ENCODE results near the gene DKK3. TPM values are rescaled to one million over a fixed set of nuclear protein-coding genes. Genes with fewer than 3 reads are reported as not detected.

The DKK3 gene
- total RNA-seq, result not detected in 2 replicates

DNA sequence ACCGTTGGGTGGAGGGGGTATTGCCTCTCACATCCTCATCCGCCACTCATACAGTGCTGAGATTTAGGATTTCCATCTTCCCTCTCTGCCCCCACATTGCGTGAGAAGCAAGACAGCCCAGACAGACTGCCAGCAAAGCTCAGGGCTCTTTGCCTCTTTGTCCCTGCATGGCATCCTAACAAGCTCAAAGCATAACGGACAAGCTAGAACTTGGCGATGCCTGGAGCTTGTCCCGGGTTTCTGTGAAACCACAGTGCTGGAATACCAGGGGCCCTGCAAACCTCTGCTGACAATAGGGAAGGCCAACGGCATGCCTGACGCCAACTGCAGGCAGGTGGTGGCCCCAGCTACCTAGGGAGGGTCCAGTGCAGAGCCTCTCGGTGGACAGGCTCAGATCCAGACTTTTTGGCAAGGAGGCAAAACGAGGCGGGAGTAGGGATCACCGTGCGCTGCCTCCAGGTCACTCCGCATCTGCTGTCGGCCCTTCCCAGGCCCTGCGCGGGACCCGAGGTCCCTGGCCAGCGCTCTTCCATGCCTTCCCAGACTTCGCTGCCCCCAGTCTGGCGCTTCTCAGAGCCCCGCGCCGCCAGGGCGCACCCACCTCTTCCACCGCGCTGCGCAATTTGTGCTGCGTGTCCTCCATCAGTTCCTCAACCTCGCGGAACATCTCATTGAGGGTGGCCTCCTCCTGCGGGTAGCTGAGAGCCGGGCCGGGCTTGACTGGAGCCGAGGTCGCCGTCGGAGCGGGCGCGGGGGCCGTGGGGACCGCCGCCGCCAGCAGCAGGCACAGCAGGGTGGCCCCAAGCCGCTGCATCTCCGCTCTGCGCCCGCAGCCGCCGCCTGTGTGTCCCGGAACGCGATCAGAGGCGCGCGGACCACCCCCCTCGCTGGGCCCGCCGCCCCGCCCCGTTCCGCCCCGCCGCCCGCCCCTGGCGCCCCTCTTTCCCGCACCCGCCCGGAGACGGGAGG lies at the start of gene DKK3:
DKK3 (minus strand) TSS at position 858 of the 969 bp plus-strand sequence; CDS start at position 814, 44 bp downstream.
- intact Hi-C loops (cut with micrococcal nuclease), result no loop called here

DNA sequence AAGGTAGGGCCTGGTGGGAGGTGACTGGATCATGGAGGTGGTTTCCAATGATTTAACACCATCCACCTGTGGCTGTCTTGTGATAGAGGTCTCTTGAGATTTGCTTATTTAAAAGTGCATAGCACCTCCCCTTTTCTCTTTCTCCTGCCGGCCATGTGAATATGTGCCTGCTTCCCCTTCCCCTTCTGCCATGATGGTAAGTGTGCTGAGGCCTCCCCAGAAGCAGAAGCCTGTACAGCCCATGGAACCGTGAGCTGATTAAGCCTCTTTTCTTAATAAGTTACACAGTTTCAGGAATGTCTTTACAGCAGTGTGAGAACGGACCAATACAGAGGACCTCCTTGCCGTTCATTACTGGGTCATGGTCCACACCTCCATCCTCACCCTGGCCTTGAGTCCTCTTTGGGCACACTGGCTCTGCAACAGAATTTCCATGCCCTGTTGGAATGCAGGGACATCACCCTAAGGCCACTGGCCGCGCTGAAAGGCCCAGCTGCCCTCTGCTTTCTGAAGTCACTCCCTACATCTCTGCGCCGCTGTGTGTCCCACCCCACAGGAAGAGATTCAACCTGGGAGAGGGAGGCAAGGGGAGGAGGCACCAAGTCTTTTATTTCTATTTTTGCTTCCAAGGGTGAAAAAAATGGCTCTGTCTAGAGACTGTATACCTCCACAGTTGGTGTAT lies 49.0 kb upstream of the DKK3 start:
- intact Hi-C loops (cut with micrococcal nuclease), result no loop called here

DNA sequence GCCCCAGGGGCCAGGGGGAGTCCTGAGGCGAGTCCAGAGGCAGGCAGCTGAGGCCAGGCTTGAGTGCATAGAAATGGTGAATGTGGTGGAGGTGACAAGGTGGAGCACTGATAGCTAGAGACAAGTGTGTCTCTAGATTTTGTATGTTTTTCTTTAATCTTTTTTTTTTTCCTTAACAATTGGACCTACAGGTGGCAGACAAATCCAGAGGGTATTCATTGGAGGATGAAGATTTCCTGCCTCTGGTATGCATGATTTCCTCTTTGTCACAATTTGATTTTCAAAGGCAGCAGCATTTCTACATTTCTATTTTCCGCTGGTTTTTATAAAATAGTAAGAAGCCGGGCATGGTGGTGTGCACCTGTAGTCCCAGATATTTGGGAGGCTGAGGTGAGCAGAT lies 47.7 kb upstream of the DKK3 start:
- intact Hi-C loops (cut with micrococcal nuclease), result no loop called here

DNA sequence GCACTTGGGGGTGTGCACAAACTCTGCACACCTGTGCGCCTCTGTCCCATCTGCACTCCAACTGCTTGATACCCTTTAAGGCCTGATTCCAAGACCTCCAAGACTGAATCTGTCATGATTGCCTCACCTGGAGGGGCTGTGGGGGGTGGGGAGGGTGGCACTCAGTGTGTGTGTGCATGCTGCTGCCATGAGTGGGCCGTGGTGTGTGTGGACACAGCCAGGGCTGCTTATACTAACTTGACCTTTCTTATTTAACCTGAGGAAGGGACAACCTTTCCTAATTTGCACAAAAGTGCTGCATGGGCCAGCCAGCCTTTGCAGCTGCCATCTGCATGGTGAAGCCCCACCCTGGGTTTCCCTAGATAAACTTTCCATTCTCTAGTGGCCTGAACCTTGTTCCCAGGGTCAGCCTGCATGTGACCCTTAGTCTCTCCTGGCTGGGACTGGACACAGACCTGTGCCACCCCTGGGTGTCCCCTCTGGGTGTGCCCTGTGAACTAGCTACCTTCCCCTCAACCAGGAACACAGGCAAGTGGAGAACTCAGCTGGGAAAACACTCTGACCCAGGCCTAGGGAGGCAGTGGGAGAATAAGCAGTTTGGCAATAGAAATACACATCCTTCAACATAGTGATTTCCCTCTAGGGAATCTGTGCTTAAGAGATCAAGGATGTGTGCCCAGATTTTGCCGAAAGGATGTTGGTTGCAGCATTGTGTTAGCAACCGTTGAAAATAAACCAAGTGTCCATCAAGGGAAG lies 45.4 kb upstream of the DKK3 start:
- intact Hi-C loops (cut with micrococcal nuclease), result loop anchor here (5.0 kb wide), 1 partner anchor 49 kb away; no protein-coding TSS in a partner anchor

- intact Hi-C loops (cut with micrococcal nuclease), result loop anchor here (5.0 kb wide), 1 partner anchor 49 kb away; no protein-coding TSS in a partner anchor
Measured at GRCh38 chr11:12052676-12053605, 44.5 kb upstream of the DKK3 start.

GRCh38 chr11:12051287-12051662 lies 42.8 kb upstream of the DKK3 start:
- intact Hi-C loops (cut with micrococcal nuclease), result loop anchor here (5.0 kb wide), 1 partner anchor 51 kb away; no protein-coding TSS in a partner anchor

DNA sequence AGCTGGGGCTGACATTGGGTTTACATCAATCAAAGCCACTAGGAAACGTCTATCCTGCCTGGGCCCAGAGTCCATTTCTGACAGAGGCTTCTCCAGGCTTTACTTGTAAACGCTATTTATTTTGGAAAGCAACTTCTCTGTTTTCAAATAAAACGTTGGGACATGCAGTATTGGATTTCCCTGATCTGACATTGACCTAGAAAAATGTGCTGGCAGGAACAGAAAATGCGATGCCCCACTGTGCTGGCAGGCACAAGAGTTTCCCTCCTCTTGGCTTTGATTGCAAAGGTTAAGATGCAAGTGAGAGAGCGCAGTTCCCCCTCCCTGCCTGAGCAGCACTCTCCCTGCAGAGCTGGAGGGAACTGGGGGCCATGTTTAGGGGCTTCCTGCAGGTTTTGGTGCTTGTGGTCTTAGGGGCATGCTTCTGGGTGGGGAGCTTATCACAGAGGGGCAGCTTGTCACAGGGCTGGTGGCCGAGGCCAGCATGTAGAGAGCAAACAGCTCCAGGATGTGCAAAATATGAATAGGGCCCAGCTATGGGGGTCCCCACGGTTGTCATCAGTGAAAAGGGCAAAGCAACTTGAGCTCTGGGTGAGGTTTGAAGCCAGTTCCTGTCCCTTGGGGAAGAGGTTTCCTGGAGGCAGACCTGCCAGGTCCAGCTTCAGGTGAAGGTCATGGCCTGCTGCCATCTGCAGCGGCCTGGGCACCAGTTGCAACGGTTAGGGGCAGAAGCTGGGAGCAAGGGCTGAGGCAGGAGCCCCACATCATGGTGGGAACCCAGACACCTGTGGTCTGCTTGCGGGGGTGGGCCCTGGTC lies 42.3 kb upstream of the DKK3 start:
- intact Hi-C loops (cut with micrococcal nuclease), result loop anchor here (5.0 kb wide), 1 partner anchor 52 kb away; no protein-coding TSS in a partner anchor

- intact Hi-C loops (cut with micrococcal nuclease), result loop anchor here (5.0 to 10.0 kb wide), 2 partner anchors 63 to 846 kb away; partner anchors contain the start of gene MICAL2
Measured at GRCh38 chr11:12048936-12049790, 40.7 kb upstream of the DKK3 start.

DNA sequence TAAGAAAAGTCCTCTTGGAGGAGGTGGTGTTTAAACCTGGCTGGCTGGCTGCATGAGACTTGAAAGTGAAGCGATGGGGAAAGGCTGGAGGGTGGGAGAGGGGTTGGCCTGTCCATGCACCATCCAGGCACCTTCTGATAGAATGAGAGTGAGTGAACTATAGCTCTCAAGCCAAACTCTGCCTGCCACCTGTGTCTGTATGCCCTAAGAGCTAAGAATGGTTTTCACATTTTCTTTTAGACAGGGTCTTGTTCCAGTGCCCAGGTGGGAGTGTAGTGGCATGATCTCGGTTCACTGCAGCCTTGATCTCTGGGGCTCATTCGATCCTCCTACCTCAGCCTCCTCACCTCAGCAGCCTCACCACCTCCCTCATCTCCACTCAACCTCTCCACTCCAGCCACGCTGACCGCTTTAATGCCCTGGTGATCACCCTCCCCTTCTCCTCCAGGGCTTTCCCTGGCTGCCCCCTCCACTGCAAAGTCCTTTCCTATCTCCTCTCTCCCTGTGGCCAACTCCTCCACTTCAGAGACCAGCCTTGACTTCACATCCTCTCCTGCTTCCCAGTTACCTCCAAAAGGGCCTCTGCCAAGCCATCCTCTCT lies 38.3 kb upstream of the DKK3 start:
- intact Hi-C loops (cut with micrococcal nuclease), result loop anchor here (1.0 to 10.0 kb wide), 4 partner anchors 66 to 848 kb away; partner anchors contain the start of gene MICAL2

- intact Hi-C loops (cut with micrococcal nuclease), result loop anchor here (5.0 to 10.0 kb wide), 2 partner anchors 66 to 849 kb away; partner anchors contain the start of gene MICAL2
Measured at GRCh38 chr11:12045914-12046635, 37.6 kb upstream of the DKK3 start.

GRCh38 chr11:12044799-12045198 lies 36.4 kb upstream of the DKK3 start:
- intact Hi-C loops (cut with micrococcal nuclease), result loop anchor here (1.0 to 10.0 kb wide), 4 partner anchors 68 to 850 kb away; partner anchors contain the start of gene MICAL2

- intact Hi-C loops (cut with micrococcal nuclease), result loop anchor here (1.0 to 10.0 kb wide), 3 partner anchors 113 to 851 kb away; no protein-coding TSS in a partner anchor
Measured at GRCh38 chr11:12043959-12044791, 35.7 kb upstream of the DKK3 start.

- intact Hi-C loops (cut with micrococcal nuclease), result loop anchor here (5.0 to 10.0 kb wide), 2 partner anchors 256 to 852 kb away; no protein-coding TSS in a partner anchor
Measured at GRCh38 chr11:12043221-12043620, 34.8 kb upstream of the DKK3 start.

DNA sequence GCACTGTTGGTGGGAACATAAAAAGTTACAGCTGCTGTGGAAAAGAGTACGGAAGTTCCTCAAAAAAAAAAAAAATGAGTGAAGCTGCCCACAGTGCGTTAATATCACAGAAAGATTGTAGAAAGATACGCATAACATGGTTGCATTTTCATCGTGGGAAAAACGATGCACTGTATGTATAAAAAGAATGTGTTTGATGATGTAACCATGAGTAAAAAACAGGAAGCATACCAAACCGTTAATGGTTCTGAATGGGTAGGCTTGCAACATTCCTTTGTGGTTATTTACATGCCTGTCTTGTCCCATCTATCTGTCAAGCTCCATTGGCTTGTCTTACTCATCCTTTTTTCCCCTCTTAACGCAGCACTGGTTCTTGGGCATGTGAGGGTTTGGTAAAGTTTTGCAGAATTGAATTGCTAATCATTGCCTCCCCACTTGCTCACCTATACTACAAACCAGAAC lies 33.8 kb upstream of the DKK3 start:
- intact Hi-C loops (cut with micrococcal nuclease), result loop anchor here (5.0 to 10.0 kb wide), 2 partner anchors 255 to 853 kb away; no protein-coding TSS in a partner anchor

DNA sequence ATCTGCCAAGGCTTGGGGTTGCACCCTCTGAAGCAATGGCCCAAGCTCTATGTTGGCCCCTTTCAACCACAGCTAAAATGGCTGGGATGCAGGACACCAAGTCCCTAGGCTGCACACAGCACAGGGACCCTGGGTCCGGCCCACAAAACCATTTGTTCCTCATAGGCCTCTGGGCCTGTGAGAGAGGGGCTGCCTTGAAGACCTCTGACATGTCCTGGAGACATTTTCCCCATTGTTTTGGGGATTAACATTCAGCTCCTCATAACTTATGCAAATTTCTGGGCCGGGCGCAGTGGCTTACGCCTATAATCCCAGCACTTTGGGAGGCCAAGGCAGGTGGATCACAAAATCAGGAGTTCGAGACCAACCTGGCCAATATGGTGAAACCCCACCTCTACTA lies 32.3 kb upstream of the DKK3 start:
- intact Hi-C loops (cut with micrococcal nuclease), result loop anchor here (5.0 to 10.0 kb wide), 2 partner anchors 253 to 854 kb away; no protein-coding TSS in a partner anchor

- intact Hi-C loops (cut with micrococcal nuclease), result no loop called here
Measured at GRCh38 chr11:12032968-12033367, 24.5 kb upstream of the DKK3 start.

All from T-helper 2 cell treated with Interferon-gamma antibody and Interleukin-4, amounts not matched to agents 100 ng/mL and 5 ng/mL, for 36 hours (primary cell).